Lung microvascular endothelial cell (primary cell): ENCODE results near the gene GPR37. TPM values are rescaled to one million over a fixed set of nuclear protein-coding genes. Genes with fewer than 3 reads are reported as not detected.

Experiments used
- DNase-seq, 2 donors: peaks; one replicate each; pipeline versions ENCODE4 v3.0.0 to v3.0.0-alpha.2; 2010; ENCODE audit warnings: low read depth in 2 of 2
- total RNA-seq: library from RNA; depleted of rRNA; stranded (reverse); fragments of >200 nt; gene quantifications from 2 replicates; pipeline ENCODE4 v1.2.1, GENCODE V29; 2014

Gene GPR37
- total RNA-seq, 1 donor from 2014 or later: 0.20 TPM

DNA sequence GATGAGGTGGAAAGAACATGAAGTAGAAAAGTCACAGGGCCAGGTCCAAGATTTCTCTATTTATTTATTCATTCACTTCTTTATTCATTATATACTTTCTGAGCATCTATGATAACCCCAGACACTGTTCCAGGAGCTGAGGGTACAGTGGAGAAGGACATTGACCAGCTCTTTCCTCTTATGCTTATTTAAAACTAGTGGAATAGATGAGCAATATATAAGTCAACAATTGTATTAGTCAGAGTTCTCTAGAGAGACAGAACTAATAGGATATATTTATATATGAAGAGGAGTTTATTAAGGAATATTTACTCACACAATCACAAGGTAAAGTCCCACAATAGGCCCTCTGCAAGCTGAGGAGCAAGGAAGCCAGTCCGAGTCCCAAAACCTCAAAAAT is 15.0 kb upstream of the GPR37 start:
- DNase-seq: no peak

DNA sequence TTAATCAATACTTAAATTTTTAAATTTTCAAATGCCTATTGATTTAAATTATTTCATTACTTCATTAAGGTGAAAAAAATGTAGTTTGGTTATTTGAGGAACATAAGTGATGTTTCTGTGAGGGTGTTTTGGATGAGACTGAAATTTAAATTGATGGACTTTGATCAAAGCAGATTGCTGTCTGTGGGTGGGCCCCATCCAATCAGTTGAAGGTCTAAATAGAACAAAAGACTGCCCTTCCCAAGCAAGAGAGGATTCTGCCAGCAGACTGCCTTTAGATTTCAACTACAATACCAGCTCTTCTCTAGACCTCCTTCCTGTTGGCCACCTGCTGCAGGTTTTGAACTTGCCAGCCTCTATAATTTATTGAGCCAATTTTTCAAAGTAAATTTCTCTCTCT is 14.5 kb upstream of the GPR37 start:
- DNase-seq: no peak

DNA sequence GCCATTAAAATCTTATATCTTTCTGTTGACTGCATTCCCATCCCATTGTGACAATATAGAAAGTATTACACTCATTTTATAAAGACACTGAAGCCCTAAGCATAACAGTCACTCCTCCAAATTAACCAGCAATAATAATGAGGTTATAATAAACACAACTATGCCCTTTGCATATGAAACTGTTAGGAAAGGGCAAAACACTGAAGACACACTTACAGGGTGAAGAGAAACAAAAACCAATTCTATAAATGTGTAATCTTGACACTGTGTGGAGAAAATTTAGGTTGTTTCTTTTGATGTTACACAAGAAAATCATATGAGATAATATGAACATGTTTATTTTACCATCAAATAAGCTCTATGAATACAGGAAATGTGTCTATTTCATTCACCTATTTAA is 14.0 kb upstream of the GPR37 start:
- DNase-seq: no peak

DNA sequence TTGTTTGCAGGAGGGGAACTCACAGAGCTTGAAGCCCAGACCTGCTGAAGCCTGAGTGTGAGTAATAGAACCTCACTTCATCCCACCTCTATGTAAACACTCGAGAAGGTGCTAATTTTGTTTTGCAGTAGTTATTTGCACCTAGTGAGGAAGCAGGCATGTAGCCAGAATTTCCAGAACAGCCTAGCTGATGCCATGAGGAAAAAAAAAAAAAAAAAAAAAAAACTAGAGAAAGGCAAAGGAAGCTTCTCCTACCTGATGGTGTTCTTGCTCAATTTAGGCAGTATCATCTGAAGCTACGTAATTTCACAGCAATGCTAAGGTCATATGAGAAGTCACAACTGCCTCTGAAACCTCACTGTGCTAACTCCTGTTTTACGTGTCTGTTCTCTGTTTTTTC is 13.6 kb upstream of the GPR37 start:
- DNase-seq: no peak

DNA sequence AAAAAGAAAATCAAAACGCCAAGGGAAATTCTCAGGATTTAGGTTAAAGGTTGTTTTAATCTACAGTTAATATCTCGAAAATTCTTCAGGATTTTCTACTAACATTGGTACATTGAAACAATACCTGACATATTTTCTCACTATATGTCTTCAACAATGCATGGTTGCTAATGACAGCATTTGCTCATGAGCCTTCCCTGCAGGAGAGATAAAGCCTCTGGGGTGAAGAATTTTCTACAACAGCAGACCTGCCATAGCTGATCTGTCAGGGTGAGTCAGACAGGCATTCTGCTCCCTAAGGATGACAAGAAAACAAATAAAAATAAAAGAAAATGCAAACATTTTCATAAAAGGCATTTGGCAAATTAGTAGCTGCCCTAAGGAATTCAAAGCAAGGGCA is 11.7 kb upstream of the GPR37 start:
- no peak for DNase-seq

DNA sequence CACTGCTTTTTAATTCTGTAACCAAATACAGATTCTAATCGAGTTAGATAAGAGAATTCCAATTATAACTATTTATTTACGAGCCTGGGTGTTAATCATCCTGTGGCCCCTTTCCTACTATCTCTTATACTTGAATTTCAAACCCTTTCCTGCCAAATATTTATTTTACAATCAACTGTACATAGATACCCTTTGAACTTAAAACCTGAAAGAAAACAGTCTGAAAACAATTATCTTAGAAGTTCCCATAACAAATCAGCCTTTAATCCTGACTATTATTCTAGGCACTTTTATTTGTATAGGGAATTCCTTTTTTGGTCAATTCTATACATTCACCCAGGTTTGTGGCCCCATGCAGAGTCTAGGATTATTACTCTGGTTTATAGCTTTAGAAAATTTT is 10.6 kb upstream of the GPR37 start:
- no peak for DNase-seq

DNA sequence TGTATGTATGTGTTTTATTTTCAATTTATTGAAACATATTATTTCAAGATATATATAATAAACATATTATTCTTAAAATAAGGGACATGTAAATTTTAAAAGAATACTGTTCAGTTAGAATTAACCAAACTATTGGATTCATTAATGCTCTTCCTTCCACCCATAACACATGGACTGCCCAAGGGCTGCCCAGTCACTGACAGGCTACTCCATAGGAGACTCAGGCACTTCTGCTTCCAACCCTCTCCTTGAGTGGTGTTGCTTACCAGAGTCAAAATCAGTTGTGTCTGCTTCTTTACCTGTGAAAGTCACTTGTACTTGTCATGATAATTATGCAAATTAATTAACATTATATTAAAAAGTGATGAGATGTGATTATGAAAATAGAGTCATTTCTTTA is 9.8 kb upstream of the GPR37 start:
- no peak for DNase-seq

DNA sequence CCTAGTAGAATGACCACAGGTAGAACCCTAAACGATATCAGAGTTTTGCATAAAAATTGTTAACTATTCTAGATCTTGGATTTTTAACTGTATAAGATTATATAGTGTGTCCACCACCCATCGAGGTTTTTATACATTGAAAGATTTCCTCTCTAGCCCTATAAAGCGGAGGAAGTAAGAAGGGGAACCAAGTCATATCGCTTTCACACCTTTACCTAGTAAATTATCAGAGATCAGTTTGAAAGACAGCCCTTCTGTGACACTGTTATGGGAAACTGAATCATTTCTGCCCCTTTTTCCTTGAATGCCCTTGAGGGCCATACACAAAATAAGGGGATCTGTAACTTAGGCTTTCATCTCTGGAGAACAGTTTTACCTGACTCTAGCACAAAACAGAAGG is 8.3 kb upstream of the GPR37 start:
- no peak for DNase-seq

DNA sequence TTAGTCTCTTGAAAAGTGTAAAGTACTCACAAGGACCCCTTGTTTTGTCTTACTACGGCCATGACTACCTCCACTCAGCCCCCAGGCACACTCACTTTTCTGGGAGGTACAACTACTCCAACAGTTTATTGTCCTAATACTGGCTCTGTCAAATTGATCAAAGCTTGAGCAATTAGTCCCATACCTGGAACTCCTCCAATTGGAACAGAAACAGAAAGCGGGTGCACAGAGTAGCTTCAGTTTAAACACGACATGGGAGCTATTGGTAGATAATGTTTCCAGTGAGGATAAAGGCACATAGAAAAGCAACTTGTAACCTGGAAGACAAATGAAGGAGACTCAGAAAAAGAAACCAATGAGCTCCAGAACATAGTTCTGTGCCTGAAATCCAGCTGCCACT is 7.7 kb upstream of the GPR37 start:
- DNase-seq: no peak

DNA sequence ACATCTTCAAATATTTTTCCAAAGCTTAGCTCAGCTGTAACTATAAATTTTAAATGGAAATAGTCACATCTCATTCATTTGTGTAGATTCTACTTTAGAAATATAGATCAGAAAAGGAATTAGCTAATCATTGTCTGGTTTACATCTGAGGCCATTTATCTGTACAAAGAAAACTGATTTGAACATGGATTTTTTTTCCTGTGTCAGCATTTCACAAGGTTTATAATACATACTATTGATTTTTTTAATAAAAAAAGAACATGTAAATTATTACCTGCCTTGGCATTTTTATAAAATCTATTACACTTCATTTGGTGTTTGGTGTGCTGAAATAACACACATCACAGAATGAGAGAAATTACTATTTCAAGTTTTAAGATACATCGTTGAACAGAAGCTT is 3.5 kb upstream of the GPR37 start:
- no peak for DNase-seq

DNA sequence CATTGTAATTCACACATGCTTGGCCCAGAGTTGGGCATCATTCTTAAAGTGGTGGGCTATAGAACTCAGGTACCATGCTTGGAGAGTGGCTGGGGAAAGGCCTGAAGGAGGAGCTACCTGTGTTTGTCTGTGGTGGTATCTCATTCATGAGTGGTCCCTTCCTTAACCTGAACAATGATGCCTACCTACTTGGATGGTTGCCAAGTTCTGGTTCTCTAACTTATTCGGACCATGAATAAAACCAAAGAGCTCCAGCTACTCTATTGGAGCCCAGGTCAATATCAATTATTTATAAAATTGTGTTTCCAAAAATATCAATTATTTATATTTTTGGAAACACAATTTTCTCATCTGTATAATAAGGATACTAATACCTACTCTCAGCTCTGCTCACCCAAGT is 2.9 kb upstream of the GPR37 start:
- DNase-seq: no peak

DNA sequence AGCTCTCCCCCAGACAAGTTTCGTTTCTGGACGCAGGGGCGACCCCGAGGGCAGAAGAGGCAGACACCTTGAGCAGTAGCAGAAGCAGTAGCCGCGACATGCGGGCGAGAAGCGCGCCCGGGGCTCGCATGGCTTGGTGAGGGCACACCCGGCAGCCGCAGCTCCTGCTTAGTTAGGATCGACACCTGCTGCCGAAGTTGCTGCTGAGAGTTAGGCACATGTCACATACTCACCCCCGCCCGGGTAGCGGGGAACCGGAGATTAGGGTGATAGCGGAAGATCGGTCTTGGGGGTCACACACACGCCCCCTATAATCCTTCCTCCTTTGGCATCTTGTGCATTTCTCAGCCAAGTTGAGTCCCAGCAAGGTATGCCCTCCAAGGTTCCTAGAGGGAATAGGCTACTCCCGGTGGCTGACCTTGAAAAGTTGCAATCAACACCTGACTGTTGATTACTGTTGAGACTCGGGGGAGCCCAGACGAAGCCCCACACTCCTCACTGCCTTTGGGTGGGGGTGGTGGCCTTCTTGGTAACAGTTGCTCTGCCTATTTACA is 668 bp downstream of the GPR37 start:
- peak; percentile 11 to 27 for DNase-seq

DNA sequence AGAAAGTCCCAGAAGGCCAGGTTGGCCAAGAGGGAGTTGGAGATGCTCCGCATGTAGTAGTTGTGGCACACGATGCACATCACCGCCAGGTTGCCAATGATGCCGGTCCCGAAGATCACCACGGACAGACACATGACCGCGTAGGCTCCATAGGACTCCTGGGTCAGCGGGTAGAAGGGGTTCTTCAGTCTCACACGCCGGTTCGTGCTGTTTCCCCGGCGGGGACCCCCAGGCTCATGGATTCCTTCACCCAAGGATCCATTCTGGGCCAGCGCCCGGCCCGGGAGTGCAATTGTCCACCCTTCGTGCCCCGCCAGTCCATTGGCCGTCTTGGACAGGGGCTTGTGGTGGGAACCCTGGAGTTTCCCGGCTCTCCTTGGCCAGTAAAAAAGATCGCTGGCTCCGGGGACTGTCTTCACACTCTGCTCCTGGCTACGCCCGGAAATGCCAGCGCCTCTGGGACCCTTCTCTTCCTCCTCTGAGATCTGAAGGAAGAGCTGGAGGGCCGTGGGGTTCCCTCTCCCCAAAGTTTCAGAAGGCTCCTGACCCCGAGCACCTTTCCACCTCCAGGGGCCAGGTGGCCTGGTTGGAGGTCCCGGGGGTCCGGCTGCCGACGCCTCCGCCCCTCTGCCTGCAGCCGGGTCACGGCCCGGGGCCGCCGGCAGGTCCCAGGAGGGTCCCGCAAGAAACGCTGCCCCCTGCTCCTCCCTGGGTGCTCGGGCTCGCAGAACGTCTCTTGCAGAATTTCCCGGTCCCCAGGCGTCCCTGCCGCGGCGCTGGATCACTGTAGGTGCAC is 1.3 kb downstream of the GPR37 start:
- no peak for DNase-seq

DNA sequence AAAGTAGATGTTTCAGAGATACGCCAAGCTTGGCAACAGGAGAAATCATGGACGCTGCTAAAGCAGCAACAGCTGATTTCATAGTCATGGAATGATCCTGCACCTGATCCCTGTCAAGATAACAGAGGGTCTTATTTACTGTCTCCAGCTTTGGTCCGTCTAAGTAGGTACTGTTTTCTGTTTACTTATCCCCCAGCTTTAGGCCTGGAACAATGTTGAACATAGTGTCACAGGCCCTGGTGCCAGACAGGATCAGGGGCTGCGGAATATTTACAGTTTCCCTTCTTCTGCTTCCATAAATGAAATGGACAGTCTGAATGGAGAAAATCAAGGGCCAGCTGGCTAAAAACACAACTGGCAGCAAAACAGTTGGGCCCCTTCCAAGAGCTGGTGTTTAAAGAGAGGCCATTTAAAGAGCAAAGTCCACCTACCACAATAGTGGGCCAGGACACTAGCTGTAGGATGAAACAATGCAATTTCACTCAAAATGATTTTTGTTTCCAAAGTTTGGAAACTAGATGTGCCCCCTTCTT is 2.9 kb downstream of the GPR37 start:
- DNase-seq: peak in 1 of 2 donors; percentile 76

DNA sequence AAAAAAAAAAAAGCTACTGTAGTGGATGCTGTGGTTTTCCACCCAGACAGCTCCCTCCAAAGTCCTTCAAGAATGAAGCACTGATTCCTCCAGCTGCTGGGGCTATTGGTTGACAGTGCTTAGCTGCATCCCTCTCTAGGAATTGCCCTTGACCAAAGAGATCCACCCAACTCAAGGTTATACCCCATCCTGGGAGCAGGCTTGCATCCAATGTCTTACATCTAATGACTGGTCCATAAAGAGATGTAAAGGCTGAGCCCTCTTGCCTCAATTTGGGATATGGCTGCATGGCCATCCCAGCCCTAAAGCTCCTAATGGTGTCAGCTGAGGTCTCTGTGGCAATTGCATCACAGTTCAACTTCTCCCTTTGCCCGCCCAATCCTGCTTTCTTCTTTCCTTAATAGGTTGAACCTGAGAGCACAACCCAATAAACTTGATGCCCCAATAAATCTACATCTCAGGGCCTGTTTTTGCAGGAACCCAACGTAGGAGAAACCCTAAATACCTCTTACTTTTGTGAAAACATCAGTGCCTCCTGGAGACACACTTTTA is 4.4 kb downstream of the GPR37 start:
- DNase-seq: no peak

DNA sequence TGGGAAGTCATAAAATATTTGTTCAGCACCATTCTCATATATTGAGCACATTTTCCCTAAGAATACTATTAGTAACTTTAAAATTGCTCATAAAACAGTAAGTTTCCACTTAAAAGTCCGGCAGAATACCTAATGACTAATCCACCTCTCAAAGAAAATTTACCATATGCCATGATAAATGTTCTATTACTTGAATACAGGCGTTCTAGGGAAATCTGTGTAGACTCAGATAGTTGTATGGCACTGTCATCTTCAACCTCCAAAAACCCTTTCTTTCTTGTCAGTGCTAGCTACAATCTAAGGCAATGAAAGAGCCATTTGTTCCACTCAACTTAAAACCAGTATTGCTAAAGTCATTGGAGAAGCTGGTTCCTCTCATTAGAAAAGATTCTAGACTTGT is 7.3 kb downstream of the GPR37 start:
- no peak for DNase-seq

DNA sequence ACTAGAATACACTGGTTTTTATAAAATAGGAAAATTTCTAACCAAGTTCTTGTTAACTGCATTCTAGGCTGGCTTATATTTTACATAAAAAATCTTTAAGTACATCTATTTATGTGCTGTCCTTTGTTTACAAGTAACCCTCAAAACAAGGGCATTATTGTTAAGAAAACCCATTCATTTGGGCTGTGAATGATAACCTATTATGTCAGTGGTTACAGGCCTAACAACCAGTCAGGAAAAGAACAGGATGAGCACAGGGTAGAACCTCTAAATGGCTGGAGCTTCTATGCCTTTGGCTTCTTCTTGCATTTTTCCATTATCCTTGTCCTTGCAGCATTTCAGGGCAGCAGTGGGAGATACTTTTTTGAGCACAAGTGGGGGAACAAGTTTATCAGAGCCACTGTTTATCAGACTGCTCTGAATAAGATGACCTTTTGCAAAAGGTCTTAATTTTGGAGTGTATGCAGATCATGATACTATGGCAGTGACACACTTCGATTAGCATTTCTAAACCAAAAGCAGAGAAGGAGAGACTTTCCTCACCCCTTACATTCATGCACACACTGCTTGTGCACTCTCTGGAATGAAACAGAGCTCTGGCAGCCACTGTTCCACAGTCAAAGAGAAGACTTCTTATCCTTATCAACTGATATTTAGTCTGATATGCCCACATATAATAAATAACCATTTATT is 10.9 kb downstream of the GPR37 start:
- DNase-seq: no peak

DNA sequence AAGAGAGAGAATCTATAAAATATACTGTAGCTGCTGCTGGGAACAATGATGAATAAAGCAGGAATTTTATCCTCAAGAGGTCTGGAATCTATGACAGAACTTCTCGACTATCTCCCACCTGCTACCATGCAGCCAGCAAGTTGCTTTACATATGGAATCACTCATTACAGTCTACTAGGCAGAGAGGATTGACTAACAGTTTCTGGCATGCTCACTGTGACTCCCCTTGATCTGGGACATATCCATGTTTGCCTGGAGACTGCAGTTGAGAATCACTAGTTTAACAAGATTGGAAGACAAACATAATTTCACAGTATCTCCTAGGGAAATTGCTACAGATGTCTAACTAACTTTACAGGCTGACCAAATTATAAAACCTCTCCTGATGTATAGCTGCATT is 13.3 kb downstream of the GPR37 start:
- DNase-seq: no peak

DNA sequence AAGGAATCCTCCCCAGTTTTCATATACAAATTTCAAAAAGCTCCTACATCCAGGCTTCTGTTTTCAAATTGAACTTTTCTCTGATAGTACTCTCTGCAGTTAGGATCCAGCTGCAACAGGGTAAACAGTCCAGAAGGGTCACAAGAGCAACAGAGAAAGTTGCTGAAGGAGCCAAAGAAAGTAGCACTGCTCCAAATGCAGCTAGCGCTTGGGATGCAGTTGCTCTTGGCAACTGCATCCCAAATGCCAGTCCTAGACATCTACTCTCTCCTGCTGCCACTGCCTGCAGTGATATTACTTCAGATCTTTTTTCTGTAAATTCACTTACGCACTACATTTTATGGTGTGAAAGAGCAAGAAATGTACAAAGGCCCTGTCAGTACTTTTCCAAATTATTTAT is 14.6 kb downstream of the GPR37 start:
- no peak for DNase-seq

DNA sequence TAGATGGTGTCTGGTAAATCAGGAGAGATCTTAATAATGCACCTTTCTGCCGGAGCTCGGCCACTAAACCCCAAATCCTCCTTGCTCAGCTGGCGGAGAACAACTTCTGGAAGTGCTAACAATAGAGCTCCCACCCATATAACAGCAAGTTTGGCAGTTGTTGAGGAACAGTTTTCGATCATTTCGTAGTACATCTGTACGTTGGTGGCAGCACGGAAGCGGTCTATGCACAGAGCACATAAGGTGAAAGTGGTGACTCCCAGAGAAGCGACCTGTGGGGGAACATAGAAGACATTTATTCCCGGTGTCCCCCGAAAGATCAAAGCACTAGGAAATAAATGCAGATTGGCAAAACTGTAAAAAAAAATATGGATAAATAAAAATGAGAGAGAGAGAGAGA is 18.5 kb downstream of the GPR37 start:
- DNase-seq: no peak

DNA sequence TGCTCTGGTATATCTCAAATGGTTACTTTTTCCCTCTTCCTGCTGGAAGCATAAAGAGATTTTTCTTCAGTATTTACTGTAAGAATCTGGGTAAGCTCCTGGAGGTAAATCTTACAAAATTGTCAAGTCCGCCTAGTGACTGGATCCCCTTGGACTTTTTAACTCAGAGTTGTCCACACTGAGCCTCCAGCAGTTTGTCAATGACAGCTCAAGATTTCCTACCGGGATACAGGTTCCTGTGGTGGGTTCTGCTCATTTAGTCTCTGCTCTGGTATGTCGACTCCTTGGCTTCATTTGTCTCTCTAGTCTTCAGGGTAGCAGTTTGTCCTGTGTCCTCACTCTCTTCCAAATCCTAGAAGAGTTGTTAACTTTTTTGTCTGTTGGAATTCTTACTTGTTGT is 27.0 kb downstream of the GPR37 start:
- DNase-seq: no peak

DNA sequence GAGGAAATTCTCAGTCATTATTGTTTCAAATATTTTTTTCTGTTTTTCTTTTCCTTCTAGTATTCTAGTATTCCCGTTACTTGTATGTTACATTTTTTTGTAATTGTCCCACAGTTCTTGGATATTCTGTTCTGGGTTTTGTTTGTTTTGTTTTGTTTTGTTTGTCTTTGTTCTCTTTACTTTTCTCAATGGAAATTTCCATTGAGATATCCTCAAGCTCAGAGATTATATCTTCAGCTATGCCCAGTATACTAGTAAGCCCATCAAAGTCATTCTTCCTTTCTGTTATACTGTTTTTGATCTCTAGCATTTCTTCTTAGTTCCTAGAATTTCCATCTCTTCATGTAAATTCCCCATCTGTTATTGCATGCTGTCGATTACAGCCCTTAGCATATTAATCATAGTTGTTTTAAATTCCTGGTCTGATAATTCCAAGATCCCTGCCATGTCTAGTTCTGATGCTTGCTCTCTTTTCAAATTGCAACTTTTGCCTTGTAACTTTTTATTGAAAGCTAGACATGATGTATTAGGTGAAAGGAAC is 27.8 kb downstream of the GPR37 start:
- no peak for DNase-seq
